Stimulated activated CD4-positive, alpha-beta T cell treated with anti-CD3 and anti-CD28 coated beads, Interleukin-12 subunit alpha, Interleukin-12 subunit beta, amount 100 ng/mL, for 24 hours (primary cell): Measurements from ENCODE around the gene GALNT9.
"Not testable (repeated sequence)": the region's sequence is repeated elsewhere in the genome, so short reads cannot be mapped to it uniquely, and the experiment has no call there.

Experiments used
- DNase-seq, 2 experiments: peaks; one replicate each; pipeline ENCODE4 v3.0.0-alpha.2; 2020; ENCODE audit warnings: low read depth in 2 of 2

The GALNT9 gene

GRCh38 chr12:132230381-132230780 is 99.0 kb downstream of the GALNT9 start:
- DNase-seq = no peak

- DNase-seq = no peak
Observed at GRCh38 chr12:132229926-132230325, 99.5 kb downstream of the GALNT9 start.

- DNase-seq = no peak
Observed at GRCh38 chr12:132229193-132229760, 100.1 kb downstream of the GALNT9 start.

GRCh38 chr12:132228476-132229192 is 100.8 kb downstream of the GALNT9 start:
- DNase-seq = no peak

GRCh38 chr12:132227782-132228475 is 101.5 kb downstream of the GALNT9 start:
- no peak for DNase-seq

GRCh38 chr12:132227118-132227517 is 102.3 kb downstream of the GALNT9 start:
- no peak for DNase-seq

- no peak for DNase-seq
Observed at GRCh38 chr12:132226604-132227003, 102.8 kb downstream of the GALNT9 start.

- no peak for DNase-seq
Observed at GRCh38 chr12:132225214-132225613, 104.2 kb downstream of the GALNT9 start.

GRCh38 chr12:132224484-132224883 is 104.9 kb downstream of the GALNT9 start:
- DNase-seq = no peak

- DNase-seq = no peak
Observed at GRCh38 chr12:132222808-132223173, 106.6 kb downstream of the GALNT9 start.

- DNase-seq = no peak
Observed at GRCh38 chr12:132222096-132222807, 107.1 kb downstream of the GALNT9 start.

- not testable (repeated sequence) for DNase-seq
Observed at GRCh38 chr12:132219761-132220160, 109.6 kb downstream of the GALNT9 start.

- no peak for DNase-seq
Observed at GRCh38 chr12:132219323-132219722, 110.1 kb downstream of the GALNT9 start.

- peak; percentile 5 to 24 for DNase-seq
Observed at GRCh38 chr12:132218915-132219314, 110.5 kb downstream of the GALNT9 start.

- no peak for DNase-seq
Observed at GRCh38 chr12:132218527-132218875, 110.9 kb downstream of the GALNT9 start.

GRCh38 chr12:132217800-132218526 is 111.4 kb downstream of the GALNT9 start:
- DNase-seq = no peak

GRCh38 chr12:132217371-132217770 is 112.0 kb downstream of the GALNT9 start:
- DNase-seq = no peak

GRCh38 chr12:132216354-132216987 is 112.9 kb downstream of the GALNT9 start:
- no peak for DNase-seq

- DNase-seq = no peak
Observed at GRCh38 chr12:132215299-132215989, 113.9 kb downstream of the GALNT9 start.

- no peak for DNase-seq
Observed at GRCh38 chr12:132214891-132215290, 114.5 kb downstream of the GALNT9 start.

GRCh38 chr12:132214161-132214476 is 115.3 kb downstream of the GALNT9 start:
- no peak for DNase-seq
